ENCODE measurements around the gene PAPSS2.

DNA sequence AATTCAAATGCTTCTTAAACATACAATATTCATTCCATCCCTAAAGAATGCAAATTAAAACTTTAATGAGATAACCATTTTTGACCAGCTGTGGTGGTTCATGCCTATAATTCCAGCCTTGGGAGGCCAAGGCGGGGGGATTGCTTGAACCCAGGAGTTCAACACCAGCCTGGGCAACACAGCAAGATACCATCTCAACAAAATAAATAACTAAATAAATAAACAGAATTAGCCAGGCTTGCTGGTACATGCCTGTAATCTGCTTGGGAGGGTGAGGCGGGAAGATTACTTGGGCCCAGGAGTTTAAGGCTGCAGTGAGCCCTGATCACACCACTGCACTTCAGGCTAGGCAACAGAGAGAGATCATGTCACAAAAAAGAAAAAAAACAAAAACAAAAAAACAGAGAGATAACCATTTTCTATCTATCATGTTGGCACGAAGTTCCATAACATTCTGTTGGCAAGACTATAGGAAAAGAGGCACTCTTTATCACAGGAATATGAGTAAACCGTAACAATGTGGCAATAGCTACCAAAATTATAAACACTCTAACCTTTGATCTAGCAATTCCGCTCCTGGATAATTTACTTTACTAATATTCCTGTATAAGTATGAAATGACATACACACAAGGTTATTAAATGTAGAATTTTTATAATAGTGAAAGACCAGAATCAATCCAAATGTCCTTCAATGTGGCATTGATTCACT lies 106.1 kb downstream of the PAPSS2 start:
- no peak for TF ChIP-seq POLR2AphosphoS5 (IDR thresholded peaks at IDR 0.05; ENCODE audit: insufficient read depth, low read depth, low read length)
- TF ChIP-seq, protein P1, sequence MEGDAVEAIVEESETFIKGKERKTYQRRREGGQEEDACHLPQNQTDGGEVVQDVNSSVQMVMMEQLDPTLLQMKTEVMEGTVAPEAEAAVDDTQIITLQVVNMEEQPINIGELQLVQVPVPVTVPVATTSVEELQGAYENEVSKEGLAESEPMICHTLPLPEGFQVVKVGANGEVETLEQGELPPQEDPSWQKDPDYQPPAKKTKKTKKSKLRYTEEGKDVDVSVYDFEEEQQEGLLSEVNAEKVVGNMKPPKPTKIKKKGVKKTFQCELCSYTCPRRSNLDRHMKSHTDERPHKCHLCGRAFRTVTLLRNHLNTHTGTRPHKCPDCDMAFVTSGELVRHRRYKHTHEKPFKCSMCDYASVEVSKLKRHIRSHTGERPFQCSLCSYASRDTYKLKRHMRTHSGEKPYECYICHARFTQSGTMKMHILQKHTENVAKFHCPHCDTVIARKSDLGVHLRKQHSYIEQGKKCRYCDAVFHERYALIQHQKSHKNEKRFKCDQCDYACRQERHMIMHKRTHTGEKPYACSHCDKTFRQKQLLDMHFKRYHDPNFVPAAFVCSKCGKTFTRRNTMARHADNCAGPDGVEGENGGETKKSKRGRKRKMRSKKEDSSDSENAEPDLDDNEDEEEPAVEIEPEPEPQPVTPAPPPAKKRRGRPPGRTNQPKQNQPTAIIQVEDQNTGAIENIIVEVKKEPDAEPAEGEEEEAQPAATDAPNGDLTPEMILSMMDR (IDR thresholded peaks at IDR 0.05; ENCODE audit: extremely low read depth in 1 of 2, insufficient read depth in 1 of 2, low read depth in 1 of 2, low read length in 2 of 2), result no peak
- no peak for TF ChIP-seq POLR2A (IDR thresholded peaks at IDR 0.05; ENCODE audit: low read depth, low read length)
- TF ChIP-seq EZH2 (IDR thresholded peaks at IDR 0.05; ENCODE audit: borderline replicate concordance, low read depth, low read length, severe bottlenecking), result no peak
- TF ChIP-seq, protein P2, sequence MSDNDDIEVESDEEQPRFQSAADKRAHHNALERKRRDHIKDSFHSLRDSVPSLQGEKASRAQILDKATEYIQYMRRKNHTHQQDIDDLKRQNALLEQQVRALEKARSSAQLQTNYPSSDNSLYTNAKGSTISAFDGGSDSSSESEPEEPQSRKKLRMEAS (IDR thresholded peaks at IDR 0.05; ENCODE audit: insufficient read depth, insufficient read length), result no peak

Measured in endothelial cell of umbilical vein (primary cell).